OCI-LY1 (cell line): ENCODE results near the gene TPRG1.

ENCODE experiments used
- CTCF ChIP-seq: fragments of 200-600 bp; sonication (generic), shearing (Covaris generic); IDR thresholded peaks from 2 replicates; pipeline ENCODE4 v1.5.1; 2017; ENCODE audit warnings: mild to moderate bottlenecking, antibody characterized with exemption, low read length, moderate library complexity, mixed read lengths
- EZH2 ChIP-seq: fragments of 200-600 bp; sonication (generic), shearing (Covaris generic); IDR thresholded peaks from 2 replicates; pipeline ENCODE4 v1.8.0; 2017; ENCODE audit warnings: borderline replicate concordance, mixed run types, mild to moderate bottlenecking, antibody characterized with exemption, low read length, moderate library complexity, mixed read lengths

- TF ChIP-seq CTCF (no peak), EZH2 (no peak)
Observed at GRCh38 chr3:189334064-189334920, 162.5 kb downstream of the TPRG1 start.
